Umbilical cord (tissue), 2 donors: ENCODE data around the gene PADI3. TPM values are rescaled to one million over a fixed set of nuclear protein-coding genes. Genes with fewer than 3 reads are reported as not detected.
"Not testable (repeated sequence)": the region's sequence is repeated elsewhere in the genome, so short reads cannot be mapped to it uniquely, and the experiment has no call there.

Source experiments
- DNase-seq: peaks from one replicate; pipeline ENCODE4 v3.0.0-alpha.2; 2015; ENCODE audit warnings: low spot score
- total RNA-seq: library from RNA; depleted of rRNA; stranded (reverse); fragments of >200 nt; gene quantifications from one replicate; pipeline ENCODE4 v1.2.3, GENCODE V29; 2014; ENCODE audit warnings: low replicate concordance; ENCODE audit not compliant: insufficient read depth

The PADI3 gene
- total RNA-seq, 1 donor from 2014 or later = not detected

- DNase-seq = peak; percentile 9
Measured at GRCh38 chr1:17304151-17304825, 55.4 kb downstream of the PADI3 start.

DNA sequence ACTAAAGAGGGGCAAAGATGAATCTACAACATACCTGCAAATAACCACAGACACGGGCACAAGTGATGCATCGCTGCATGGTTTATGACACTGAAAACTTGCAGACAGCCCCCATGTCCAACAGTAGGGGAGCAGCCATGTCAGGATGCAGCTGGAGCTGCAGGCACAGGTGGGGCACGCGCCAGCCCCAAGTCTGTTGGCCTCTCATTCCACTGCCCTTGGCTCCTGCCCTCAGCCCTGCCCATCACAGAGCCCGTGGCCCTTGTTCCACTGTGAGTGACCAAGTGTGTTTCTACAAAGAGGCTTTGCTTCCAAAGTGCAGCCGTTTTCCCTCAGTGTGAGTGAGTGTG, 55.9 kb downstream of the PADI3 start:
- DNase-seq = no peak

DNA sequence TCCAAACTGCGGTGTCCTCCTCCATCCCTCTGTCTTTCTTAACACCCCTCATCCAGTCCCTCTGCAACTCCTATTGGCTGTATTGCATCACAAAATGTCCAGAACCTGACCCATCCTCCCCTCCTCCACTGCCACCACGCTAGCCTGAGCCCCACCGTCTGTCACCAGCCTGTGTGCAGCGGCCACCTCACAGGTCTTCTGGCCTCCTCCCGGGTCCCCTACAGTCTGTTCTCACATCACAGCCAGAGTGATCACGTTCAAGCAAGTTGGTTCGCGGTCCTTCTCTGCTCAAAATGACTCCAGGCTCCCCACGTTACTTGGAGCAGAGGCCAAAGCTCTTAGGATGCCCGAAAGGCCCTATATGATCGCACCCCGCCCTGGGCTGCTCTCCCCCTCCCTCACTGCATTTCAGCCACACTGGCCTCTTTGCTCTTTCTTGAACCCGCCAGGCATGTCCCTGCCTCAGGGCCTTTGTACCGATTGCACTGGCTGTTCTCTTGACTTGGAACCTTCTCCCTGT, 56.7 kb downstream of the PADI3 start:
- DNase-seq = no peak

GRCh38 chr1:17306407-17306806, 57.5 kb downstream of the PADI3 start:
- DNase-seq = no peak

DNA sequence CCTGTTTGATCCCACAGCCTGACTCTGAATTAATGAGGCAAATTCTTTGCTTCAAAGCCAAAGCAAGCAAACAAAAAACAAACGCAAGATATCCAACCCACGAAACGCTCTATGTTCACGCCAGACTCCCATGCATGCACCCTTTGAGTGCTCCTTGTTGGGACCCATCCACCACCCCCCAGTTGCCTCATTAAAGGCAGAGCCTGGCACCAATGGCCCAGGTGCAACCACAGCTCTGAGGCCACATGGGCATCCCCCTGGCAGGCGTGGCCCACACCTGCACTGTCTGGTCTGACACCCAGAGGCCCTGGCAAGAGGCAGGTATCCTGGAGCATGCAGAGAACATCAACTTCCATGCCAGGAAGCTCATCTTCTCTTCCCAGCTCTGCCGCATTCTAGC, 58.0 kb downstream of the PADI3 start:
- no peak for DNase-seq

DNA sequence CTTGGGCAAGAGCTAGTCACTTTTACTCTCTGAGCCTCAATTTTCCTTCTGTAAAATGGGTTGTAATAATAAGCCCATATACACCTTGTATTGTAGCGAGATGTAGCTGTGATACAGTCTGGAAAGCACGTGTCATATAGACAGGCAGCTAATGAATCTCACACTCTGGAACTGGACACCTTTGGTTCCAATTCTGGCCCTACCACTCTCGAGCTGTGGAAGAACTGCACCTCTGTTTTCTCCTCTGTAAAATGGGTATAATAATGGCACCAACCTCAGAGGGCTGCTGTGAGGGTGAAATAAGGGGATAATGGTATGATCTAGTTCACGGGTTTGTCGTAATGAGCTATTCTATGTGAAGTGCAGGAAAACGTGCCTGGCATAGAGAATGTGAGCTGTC, 58.4 kb downstream of the PADI3 start:
- no peak for DNase-seq

GRCh38 chr1:17307946-17308345, 59.0 kb downstream of the PADI3 start, which contains the start of gene PADI4:
TSS of gene PADI4 (plus strand) at chr1:17308197. CDS start at chr1:17308223, 26 bp downstream.
- no peak for DNase-seq

- no peak for DNase-seq
Measured at GRCh38 chr1:17308593-17308992, 59.7 kb downstream of the PADI3 start.

DNA sequence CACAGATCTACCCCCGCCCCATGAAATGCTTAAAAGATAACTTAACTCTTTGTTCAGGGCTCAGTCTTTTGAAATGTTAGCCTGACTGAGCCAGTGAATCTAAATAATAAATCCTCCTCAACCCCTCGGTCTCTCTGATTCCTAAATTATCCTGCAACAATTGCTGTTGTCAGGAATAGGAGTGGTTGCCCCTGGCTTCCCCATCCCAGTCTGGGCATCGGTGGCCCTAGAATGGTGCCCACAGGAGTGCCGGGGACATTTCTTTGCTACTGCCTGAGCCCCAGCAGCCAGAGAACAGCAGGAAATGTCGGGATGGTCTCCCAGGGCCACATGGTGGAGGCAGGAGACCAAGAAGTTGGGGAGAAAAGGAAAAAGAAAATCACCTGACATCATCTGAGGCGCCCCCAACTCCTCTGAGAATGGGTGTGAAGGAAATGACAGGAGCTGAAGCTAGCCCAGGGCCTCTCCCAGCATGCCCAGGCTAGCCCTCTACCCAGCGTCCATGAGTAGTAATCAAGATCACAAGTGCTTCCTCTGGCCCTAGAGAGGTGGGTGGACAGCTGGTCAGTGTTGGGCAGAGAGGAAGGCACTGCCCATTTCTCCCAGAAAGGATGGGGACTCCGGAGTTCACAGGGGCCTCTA, 60.6 kb downstream of the PADI3 start:
- no peak for DNase-seq

GRCh38 chr1:17310068-17310640, 61.3 kb downstream of the PADI3 start:
- no peak for DNase-seq

- no peak for DNase-seq
Measured at GRCh38 chr1:17313530-17314309, 64.8 kb downstream of the PADI3 start.

GRCh38 chr1:17314491-17314971, 65.6 kb downstream of the PADI3 start:
- DNase-seq = no peak

- DNase-seq = no peak
Measured at GRCh38 chr1:17315542-17316130, 66.7 kb downstream of the PADI3 start.

GRCh38 chr1:17316704-17317103, 67.8 kb downstream of the PADI3 start:
- DNase-seq = no peak

- DNase-seq = no peak
Measured at GRCh38 chr1:17318262-17318661, 69.4 kb downstream of the PADI3 start.

DNA sequence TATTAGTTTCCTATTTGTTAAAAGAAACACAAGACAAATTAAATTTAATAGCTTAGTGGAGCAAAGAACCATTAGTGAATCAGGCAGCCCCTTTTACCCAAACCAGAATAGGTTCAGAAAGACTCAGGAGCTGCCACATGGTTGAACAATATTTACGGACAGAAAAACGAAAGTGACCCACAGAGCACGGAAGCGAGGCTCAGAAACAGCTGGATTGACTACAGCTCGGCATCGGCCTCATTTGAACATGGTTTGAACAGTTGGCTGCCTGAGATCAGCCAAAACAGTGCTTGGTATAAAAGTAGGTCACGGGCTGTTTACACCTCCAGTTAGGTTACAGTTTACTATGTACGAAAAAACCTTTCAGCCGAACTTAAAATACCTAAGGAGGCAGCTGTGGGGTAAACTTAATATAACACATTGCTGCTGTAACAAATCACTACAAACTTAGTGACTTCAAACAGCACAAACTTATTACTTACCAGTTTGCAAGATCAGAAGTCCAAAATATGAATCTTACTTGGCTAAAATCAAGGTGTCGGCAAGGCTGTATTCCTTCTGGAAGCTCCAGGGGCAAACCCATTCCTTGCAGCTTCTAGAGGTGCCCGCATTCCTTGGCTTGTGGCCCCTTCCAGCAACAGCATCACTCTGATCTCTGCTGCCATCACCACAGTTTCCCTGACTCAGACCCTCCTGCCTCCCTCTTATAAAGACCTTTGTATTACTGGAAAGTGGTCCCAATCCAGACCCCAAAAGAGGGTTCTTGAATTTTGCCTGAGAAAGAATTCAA, 70.9 kb downstream of the PADI3 start:
- no peak for DNase-seq

DNA sequence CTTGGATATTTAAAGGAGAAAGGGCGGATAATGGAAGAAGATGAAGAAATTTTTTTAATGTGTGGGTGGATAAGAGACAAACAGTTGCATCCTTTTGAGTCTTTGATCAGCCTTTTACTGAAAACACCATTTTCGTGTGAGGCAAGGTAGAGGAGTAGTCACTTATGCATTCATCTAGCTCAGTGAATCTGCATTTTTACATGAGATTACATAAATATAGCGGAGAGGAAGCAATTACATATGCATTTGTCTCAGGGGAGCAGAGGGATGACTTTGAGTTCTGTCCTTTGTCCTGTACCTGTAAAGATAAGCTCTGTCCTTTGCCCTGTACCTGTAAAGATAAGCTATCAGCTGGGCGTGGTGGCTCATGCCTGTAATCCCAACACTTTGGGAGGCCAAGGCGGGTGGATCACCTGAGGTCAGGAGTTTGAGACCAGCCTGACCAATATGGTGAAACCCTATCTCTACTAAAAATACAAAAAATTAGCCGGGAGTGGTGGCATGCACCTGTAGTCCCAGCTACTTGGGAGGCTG, 73.0 kb downstream of the PADI3 start:
- DNase-seq = not testable (repeated sequence)

DNA sequence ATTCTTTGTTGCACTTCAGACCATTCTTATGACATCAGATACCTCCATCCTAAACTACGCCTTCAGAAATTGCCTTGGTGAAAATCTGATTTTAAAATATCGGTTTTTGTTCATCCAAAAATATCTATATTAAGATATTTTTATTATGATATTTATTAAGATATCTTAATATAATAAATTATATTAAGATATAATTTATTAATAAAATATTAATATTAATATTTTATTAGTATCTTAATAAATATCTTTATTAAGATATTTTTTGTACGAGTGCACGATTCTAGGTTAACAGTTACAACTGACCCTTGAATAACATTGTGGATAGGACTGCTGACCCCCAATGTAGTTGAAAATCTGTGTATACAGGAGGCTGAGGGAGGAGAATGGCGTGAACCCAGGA, 80.0 kb downstream of the PADI3 start:
- DNase-seq = no peak

GRCh38 chr1:17329610-17330009, 80.7 kb downstream of the PADI3 start:
- DNase-seq = no peak

- DNase-seq = no peak
Measured at GRCh38 chr1:17330856-17331255, 82.0 kb downstream of the PADI3 start.
